Measurements from ENCODE around the gene WLS. TPM values are rescaled to one million over a fixed set of nuclear protein-coding genes. Genes with fewer than 3 reads are reported as not detected.

Gene WLS
- total RNA-seq, 1 donor from 2014 or later = 123 TPM

DNA sequence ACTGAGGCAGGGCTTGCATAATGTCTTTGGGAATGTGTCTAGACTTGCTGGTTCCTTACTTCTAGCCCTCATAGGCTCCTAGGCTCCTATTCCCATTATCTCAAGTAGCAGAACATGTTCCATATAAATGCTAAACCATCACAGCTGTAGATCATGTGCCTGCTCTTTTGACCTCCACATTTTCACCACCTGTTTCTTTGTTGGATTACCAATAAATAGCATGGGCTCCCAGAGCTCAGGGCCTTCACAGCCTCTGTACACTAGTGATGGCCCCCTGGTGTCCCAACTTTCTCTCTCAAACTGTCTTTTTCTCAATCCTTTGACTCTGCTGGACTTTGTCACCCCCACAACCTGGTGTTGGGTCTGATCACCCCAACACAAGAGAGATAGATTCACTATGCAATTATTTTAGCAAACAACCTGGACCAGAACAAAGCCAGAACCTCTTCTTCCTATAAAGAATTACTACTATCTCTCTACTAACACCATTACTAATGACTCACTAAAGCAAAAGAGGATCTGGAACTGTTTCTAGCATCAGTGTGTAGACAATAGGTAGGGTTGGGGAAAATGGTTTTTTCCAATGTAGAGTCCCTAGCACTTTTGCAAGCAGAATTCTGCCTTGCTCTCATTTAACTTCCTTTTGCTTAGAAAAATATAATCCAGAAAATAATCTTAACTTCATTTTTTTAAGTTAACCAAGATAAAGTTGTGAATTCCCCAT is 51.7 kb downstream of the WLS start:
- DNase-seq (ENCODE audit: low spot score, unreplicated experiment) = no peak
- Mint-ChIP-seq H3K27ac (no peak overlapping the region), H3K9me3 (ENCODE audit: low read depth) (no peaks in the 10 kb centered on the region), H3K36me3 (ENCODE audit: insufficient read depth) (peaks cover 17% of the 10 kb centered on the region), H3K4me1 (ENCODE audit: low read depth) (peaks cover 3% of the 10 kb centered on the region), H3K4me3 (ENCODE audit: low read depth) (no peak overlapping the region), H3K27me3 (no peaks in the 10 kb centered on the region)
- TF ChIP-seq CTCF (IDR thresholded peaks at IDR 0.05; ENCODE audit: unreplicated experiment) = no peak

GRCh38 chr1:68178821-68179490 is 53.4 kb downstream of the WLS start:
- no peak overlapping the region for H3K27ac Mint-ChIP-seq
- DNase-seq (ENCODE audit: low spot score, unreplicated experiment) = no peak
- H3K36me3 Mint-ChIP-seq (ENCODE audit: insufficient read depth) = peaks cover 11% of the 10 kb centered on the region
- no peaks in the 10 kb centered on the region for H3K27me3 Mint-ChIP-seq
- no peak overlapping the region for H3K4me3 Mint-ChIP-seq (ENCODE audit: low read depth)
- TF ChIP-seq CTCF (IDR thresholded peaks at IDR 0.05; ENCODE audit: unreplicated experiment) = no peak
- H3K9me3 Mint-ChIP-seq (ENCODE audit: low read depth) = no peaks in the 10 kb centered on the region
- peaks cover 13% of the 10 kb centered on the region for H3K4me1 Mint-ChIP-seq (ENCODE audit: low read depth)

GRCh38 chr1:68175621-68176398 is 56.5 kb downstream of the WLS start:
- Mint-ChIP-seq H3K4me1 (ENCODE audit: low read depth) (peaks cover 28% of the 10 kb centered on the region), H3K9me3 (ENCODE audit: low read depth) (peaks cover 5% of the 10 kb centered on the region), H3K36me3 (ENCODE audit: insufficient read depth) (peaks cover 22% of the 10 kb centered on the region), H3K4me3 (ENCODE audit: low read depth) (no peak overlapping the region), H3K27me3 (no peaks in the 10 kb centered on the region), H3K27ac (peak overlapping the region; percentile 79)
- TF ChIP-seq CTCF (IDR thresholded peaks at IDR 0.05; ENCODE audit: unreplicated experiment) = no peak
- DNase-seq (ENCODE audit: low spot score, unreplicated experiment) = no peak

DNA sequence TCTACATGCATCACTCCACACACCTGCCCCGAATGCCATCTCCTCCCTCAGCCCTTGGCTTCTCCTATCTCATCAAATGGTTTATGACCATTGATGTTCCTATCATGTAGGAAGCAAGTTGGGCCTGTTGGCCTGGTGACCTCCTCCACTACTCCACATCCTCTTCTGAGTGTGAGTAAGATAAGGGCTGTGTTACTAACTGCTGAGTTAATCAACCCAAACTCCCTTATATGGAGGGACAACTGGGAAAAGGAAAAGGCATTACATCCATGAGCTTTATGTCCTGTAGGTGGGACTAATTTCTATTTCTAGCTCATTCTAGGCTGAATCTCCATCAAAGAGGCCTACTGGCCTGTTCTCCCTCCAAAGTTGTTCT is 57.6 kb downstream of the WLS start:
- DNase-seq (ENCODE audit: low spot score, unreplicated experiment) = no peak

More for the DNA sequence above, 57.6 kb downstream of the WLS start:
- H3K9me3 Mint-ChIP-seq (ENCODE audit: low read depth) = peaks cover 5% of the 10 kb centered on the region
- TF ChIP-seq CTCF (IDR thresholded peaks at IDR 0.05; ENCODE audit: unreplicated experiment) = no peak
- H3K27ac Mint-ChIP-seq = peak overlapping the region; percentile 80
- peaks cover 25% of the 10 kb centered on the region for H3K36me3 Mint-ChIP-seq (ENCODE audit: insufficient read depth)
- H3K27me3 Mint-ChIP-seq = no peaks in the 10 kb centered on the region
- no peak overlapping the region for H3K4me3 Mint-ChIP-seq (ENCODE audit: low read depth)
- peaks cover 28% of the 10 kb centered on the region for H3K4me1 Mint-ChIP-seq (ENCODE audit: low read depth)

Data from progenitor cell of endocrine pancreas (in vitro differentiated cells).